T-helper 1 cell (primary cell): Measurements from ENCODE around the gene NTRK2.
"Not testable (repeated sequence)": the region's sequence is repeated elsewhere in the genome, so short reads cannot be mapped to it uniquely, and the experiment has no call there.

ENCODE experiments used
- DNase-seq, 5 donors: peaks; one replicate each; pipeline ENCODE4 v3.0.0-alpha.2; 2012 to 2020

The NTRK2 gene

GRCh38 chr9:85038824-85039608, 369.5 kb downstream of the NTRK2 start:
- DNase-seq: no peak

GRCh38 chr9:85040146-85040545, 370.6 kb downstream of the NTRK2 start:
- no peak for DNase-seq

- DNase-seq: no peak
These were observed 371.4 kb downstream of the NTRK2 start for GRCh38 chr9:85040821-85041465.

GRCh38 chr9:85041466-85042137, 372.1 kb downstream of the NTRK2 start:
- DNase-seq: no peak

- DNase-seq: no peak
These were observed 373.6 kb downstream of the NTRK2 start for GRCh38 chr9:85042981-85043647.

GRCh38 chr9:85045271-85045670, 375.7 kb downstream of the NTRK2 start:
- no peak for DNase-seq

GRCh38 chr9:85046475-85046874, 376.9 kb downstream of the NTRK2 start:
- DNase-seq: no peak

GRCh38 chr9:85053206-85053786, 383.8 kb downstream of the NTRK2 start:
- DNase-seq: no peak

GRCh38 chr9:85054017-85054416, 384.5 kb downstream of the NTRK2 start:
- DNase-seq: no peak

GRCh38 chr9:85055506-85056202, 386.1 kb downstream of the NTRK2 start:
- no peak for DNase-seq

- DNase-seq: no peak
These were observed 386.7 kb downstream of the NTRK2 start for GRCh38 chr9:85056203-85056572.

GRCh38 chr9:85061969-85062368, 392.4 kb downstream of the NTRK2 start:
- no peak for DNase-seq

- DNase-seq: no peak
These were observed 393.0 kb downstream of the NTRK2 start for GRCh38 chr9:85062385-85063022.

- no peak for DNase-seq
These were observed 395.4 kb downstream of the NTRK2 start for GRCh38 chr9:85064811-85065371.

GRCh38 chr9:85067792-85068191, 398.3 kb downstream of the NTRK2 start:
- no peak for DNase-seq

GRCh38 chr9:85069421-85069820, 399.9 kb downstream of the NTRK2 start:
- not testable (repeated sequence) for DNase-seq
